Left ventricle myocardium inferior (tissue), 1 donor: ENCODE measurements around the gene MEI1. TPM values are rescaled to one million over a fixed set of nuclear protein-coding genes. Genes with fewer than 3 reads are reported as not detected.

ENCODE experiments used
- DNase-seq: peaks from one replicate; pipeline ENCODE4 v3.0.0-alpha.2; 2020
- H3K27ac ChIP-seq: fragments of 200-600 bp; replicated peaks from 2 replicates; pipeline ENCODE4 v1.8.0; 2021
- H3K27me3 ChIP-seq: fragments of 200-600 bp; 2 replicates; pipeline ENCODE4 v1.8.0; 2021; ENCODE audit warnings: low read depth
- H3K36me3 ChIP-seq: fragments of 200-600 bp; 2 replicates; pipeline ENCODE4 v1.8.0; 2021
- H3K4me1 ChIP-seq: fragments of 200-600 bp; 2 replicates; pipeline ENCODE4 v1.8.0; 2021
- H3K4me3 ChIP-seq: fragments of 200-600 bp; 2 replicates; pipeline ENCODE4 v1.8.0; 2021; ENCODE audit warnings: mild to moderate bottlenecking, moderate library complexity
- H3K9me3 ChIP-seq: fragments of 200-600 bp; replicated peaks from 2 replicates; pipeline ENCODE4 v1.8.0; 2021
- intact Hi-C: fragments of 100-400 bp; cut with micrococcal nuclease; formaldehyde crosslinking; loops from one replicate; pipeline ENCODE4 v1.11.0; 2022
- total RNA-seq: library from RNA; stranded (reverse); fragmentation: NEBNext Ultra II Directional; extraction: Animal tissue kit (Norgen Biotek cat#: 25700); gene quantifications from one replicate; pipeline ENCODE4 v1.2.1, GENCODE V29; 2021
- TF ChIP-seq, protein P1 (sequence below): fragments of 200-600 bp; IDR thresholded peaks from 2 replicates; pipeline ENCODE4 v1.8.0; 2021; ENCODE audit warnings: antibody characterized with exemption, mild to moderate bottlenecking, borderline replicate concordance
- donor health status: DM: no; HTN: yes; CAD: no; lungs with severe emphysema.

Gene MEI1
- total RNA-seq, 1 donor from 2014 or later = 0.74 TPM

DNA sequence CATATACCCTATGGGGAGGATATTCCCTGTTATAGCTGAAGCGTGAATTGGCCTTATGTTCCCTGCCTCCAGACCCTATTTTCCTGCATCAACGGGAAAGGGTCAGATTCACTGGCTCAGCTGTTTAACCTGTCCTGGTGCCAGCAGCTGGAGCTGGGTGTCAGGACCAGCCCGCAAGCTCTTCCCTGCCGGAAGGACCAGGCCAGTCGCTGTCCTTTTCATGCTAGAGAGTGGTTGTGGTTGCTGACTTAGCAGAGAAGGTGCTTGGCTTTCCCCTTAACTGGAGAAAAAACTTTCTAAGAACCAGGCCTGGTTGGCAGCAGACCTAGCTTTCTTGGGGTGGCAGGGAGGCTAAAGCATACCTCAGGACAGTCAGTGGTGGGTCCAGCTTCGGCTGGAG lies 128.4 kb downstream of the MEI1 start:
- H3K27ac ChIP-seq = peak overlapping the region; percentile 75
- TF ChIP-seq, protein P1, sequence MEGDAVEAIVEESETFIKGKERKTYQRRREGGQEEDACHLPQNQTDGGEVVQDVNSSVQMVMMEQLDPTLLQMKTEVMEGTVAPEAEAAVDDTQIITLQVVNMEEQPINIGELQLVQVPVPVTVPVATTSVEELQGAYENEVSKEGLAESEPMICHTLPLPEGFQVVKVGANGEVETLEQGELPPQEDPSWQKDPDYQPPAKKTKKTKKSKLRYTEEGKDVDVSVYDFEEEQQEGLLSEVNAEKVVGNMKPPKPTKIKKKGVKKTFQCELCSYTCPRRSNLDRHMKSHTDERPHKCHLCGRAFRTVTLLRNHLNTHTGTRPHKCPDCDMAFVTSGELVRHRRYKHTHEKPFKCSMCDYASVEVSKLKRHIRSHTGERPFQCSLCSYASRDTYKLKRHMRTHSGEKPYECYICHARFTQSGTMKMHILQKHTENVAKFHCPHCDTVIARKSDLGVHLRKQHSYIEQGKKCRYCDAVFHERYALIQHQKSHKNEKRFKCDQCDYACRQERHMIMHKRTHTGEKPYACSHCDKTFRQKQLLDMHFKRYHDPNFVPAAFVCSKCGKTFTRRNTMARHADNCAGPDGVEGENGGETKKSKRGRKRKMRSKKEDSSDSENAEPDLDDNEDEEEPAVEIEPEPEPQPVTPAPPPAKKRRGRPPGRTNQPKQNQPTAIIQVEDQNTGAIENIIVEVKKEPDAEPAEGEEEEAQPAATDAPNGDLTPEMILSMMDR = no peak
- no peak overlapping the region for H3K4me3 ChIP-seq
- no peaks in the 10 kb centered on the region for H3K27me3 ChIP-seq
- H3K9me3 ChIP-seq = no peaks in the 10 kb centered on the region
- H3K4me1 ChIP-seq = peaks cover 36% of the 10 kb centered on the region
- no peaks in the 10 kb centered on the region for H3K36me3 ChIP-seq
- no peak for DNase-seq
- intact Hi-C loops = no loop called here

DNA sequence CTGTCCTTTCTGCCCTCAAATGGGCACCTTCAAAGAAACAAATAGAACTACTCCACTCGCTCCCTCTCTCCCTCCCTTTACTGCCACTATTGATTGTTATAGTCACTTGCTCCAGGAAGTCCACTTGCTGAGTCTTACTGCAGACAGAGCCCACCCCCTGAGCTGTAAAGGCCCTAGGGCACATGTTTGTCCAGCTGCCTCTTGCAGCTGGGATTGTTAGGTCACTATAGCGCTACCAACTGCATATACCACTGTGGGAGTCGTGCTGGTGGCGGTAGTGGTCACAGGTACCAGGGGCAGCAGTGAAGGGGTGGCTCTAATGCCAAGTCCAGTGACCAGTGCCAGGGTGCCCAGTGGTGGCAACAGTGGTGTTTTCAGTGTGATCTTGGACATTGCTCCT lies 129.2 kb downstream of the MEI1 start:
- TF ChIP-seq, protein P1 = no peak
- intact Hi-C loops = no loop called here
- Histone ChIP-seq H3K9me3 (no peaks in the 10 kb centered on the region), H3K27me3 (no peaks in the 10 kb centered on the region), H3K4me3 (no peak overlapping the region), H3K36me3 (no peaks in the 10 kb centered on the region), H3K27ac (no peak overlapping the region), H3K4me1 (peaks cover 42% of the 10 kb centered on the region)
- no peak for DNase-seq

DNA sequence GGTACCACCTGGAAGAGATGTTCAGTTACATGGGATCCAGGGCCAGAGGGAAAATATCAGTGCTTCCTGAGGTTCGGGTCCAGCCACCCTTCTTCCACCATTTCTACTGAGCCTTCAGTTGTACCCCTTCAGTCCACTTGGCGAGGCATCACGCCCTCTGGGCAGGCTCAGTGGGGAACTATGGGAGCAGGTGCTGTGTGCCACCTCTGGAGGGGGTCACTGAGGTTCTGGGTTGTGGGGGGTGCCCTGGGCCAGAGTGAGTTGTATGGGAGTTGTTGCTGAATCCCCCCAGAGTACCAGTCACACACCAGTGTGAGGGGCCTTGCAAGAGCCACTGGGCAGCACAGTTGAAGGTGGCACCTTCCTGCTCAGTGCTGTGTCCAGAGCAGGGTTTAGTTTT lies 130.9 kb downstream of the MEI1 start:
- H3K27me3 ChIP-seq = no peaks in the 10 kb centered on the region
- intact Hi-C loops = no loop called here
- H3K27ac ChIP-seq = no peak overlapping the region
- TF ChIP-seq, protein P1 = no peak
- no peaks in the 10 kb centered on the region for H3K36me3 ChIP-seq
- H3K4me1 ChIP-seq = peaks cover 54% of the 10 kb centered on the region
- no peak overlapping the region for H3K4me3 ChIP-seq
- no peaks in the 10 kb centered on the region for H3K9me3 ChIP-seq
- DNase-seq = no peak

DNA sequence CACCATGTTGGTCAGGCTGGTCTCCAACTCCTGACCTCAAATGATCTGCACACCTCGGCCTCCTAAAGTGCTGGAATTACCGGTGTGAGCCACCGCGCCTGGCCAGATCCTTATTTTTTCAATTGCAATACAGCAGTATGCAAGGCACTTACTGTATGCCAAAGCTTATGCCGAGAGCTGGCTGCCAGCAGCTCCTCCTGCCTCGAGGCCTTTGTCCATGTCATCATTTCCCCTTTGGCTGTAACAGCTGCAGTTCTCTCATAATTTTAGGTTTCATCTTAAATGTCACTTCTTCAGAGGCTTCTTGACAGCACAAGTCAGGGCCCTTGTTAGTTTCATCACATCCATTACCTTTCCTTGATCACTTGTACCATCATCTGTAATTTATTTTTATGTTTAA lies 132.1 kb downstream of the MEI1 start:
- Histone ChIP-seq H3K27me3 (no peaks in the 10 kb centered on the region), H3K27ac (peak overlapping the region; percentile 95), H3K4me1 (peaks cover 54% of the 10 kb centered on the region), H3K36me3 (peaks cover 8% of the 10 kb centered on the region), H3K4me3 (no peak overlapping the region), H3K9me3 (no peaks in the 10 kb centered on the region)
- DNase-seq = no peak
- TF ChIP-seq, protein P1 = no peak
- intact Hi-C loops = no loop called here

DNA sequence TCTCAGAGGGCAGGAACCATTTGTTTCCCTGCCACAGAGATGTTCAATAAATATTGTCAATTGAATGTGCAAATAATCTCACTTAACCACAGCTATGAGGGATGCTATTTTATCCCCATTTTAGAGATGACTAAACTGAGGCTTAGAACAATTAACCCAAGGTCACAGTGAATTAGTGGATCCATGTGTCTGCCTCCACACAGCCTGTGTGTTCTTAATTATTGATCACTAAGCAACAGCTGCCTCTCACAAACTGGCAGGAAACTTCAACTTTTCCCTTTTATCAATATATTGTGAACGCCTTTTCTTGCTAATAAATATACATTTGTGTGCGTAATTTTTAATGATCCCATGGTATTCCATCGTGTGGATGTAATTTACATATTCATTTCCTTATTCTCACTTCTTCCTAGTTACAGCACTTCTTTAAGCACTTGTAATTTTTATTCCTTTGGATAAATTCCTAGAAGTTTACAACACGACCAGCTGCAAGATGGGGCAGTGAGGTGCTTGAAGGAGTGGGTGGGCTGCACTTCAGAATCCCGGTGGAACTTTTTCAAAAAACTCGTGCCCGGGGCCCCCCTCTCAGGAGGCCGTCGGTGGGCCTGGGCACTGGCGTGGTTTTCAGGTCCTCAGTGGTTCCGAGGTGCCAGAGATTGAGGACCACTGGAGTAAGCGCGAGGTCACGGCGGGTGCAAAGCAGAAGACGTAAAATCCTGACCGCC lies 132.7 kb downstream of the MEI1 start:
- no peak for DNase-seq
- peaks cover 11% of the 10 kb centered on the region for H3K36me3 ChIP-seq
- TF ChIP-seq, protein P1 = no peak
- intact Hi-C loops = no loop called here
- H3K27me3 ChIP-seq = no peaks in the 10 kb centered on the region
- H3K4me1 ChIP-seq = peaks cover 52% of the 10 kb centered on the region
- no peaks in the 10 kb centered on the region for H3K9me3 ChIP-seq
- H3K27ac ChIP-seq = peak overlapping the region; percentile 95
- peak overlapping the region; percentile 99 for H3K4me3 ChIP-seq
